ENCODE results near the gene TTLL6. TPM values are rescaled to one million over a fixed set of nuclear protein-coding genes. Genes with fewer than 3 reads are reported as not detected.

The TTLL6 gene
- total RNA-seq, 2 donors from 2014 or later: 0.49 to 2.1 TPM

- peak; percentile 67 for DNase-seq
- Mint-ChIP-seq H3K27me3 (ENCODE audit: insufficient read depth) (peaks cover 100% of the 10 kb centered on the region), H3K4me3 (no peak overlapping the region), H3K27ac (no peak overlapping the region), H3K4me1 (peaks cover 5% of the 10 kb centered on the region), H3K36me3 (ENCODE audit: low read depth) (no peaks in the 10 kb centered on the region), H3K9me3 (no peaks in the 10 kb centered on the region)
- Histone ChIP-seq H3K27ac (ENCODE audit: low read depth, low read length) (no peak overlapping the region), H3K36me3 (ENCODE audit: control insufficient read depth, insufficient read depth, low read length) (no peaks in the 10 kb centered on the region), H3K9ac (ENCODE audit: extremely low read depth, low read length, poor library complexity, severe bottlenecking) (no peak overlapping the region), H3K4me1 (ENCODE audit: control insufficient read depth, insufficient read depth, low read length) (no peaks in the 10 kb centered on the region), H3K4me3 (ENCODE audit: low read length) (no peak overlapping the region), H3K27me3 (ENCODE audit: control insufficient read depth, insufficient read depth, low read length, poor library complexity, severe bottlenecking) (peaks cover 100% of the 10 kb centered on the region), H3K9me3 (ENCODE audit: control insufficient read depth, low read length) (no peaks in the 10 kb centered on the region)
- 8 to 10% methylated on average over 25 to 43 of the region's 43 CpGs for WGBS, 2 experiments (ENCODE audit: insufficient coverage in 1 of 2, insufficient read length in 1 of 2)
- no peak for TF ChIP-seq CTCF (conservative IDR thresholded peaks at IDR 0.05)
These were observed 64.4 kb downstream of the TTLL6 start for GRCh38 chr17:48752399-48753288.

- no peaks in the 10 kb centered on the region for H3K36me3 Mint-ChIP-seq (ENCODE audit: low read depth)
- no peak for TF ChIP-seq CTCF (conservative IDR thresholded peaks at IDR 0.05)
- Histone ChIP-seq H3K36me3 (ENCODE audit: control insufficient read depth, insufficient read depth, low read length) (no peaks in the 10 kb centered on the region), H3K9ac (ENCODE audit: extremely low read depth, low read length, poor library complexity, severe bottlenecking) (no peak overlapping the region), H3K27ac (ENCODE audit: low read depth, low read length) (no peak overlapping the region), H3K9me3 (ENCODE audit: control insufficient read depth, low read length) (no peaks in the 10 kb centered on the region), H3K4me3 (ENCODE audit: low read length) (no peak overlapping the region), H3K4me1 (ENCODE audit: control insufficient read depth, insufficient read depth, low read length) (peaks cover under 1% of the 10 kb centered on the region), H3K27me3 (ENCODE audit: control insufficient read depth, insufficient read depth, low read length, poor library complexity, severe bottlenecking) (peaks cover 100% of the 10 kb centered on the region)
- H3K9me3 Mint-ChIP-seq: no peaks in the 10 kb centered on the region
- 9 to 15% methylated on average over 8 to 13 of the region's 13 CpGs for WGBS, 2 experiments (ENCODE audit: insufficient coverage in 1 of 2, insufficient read length in 1 of 2)
- peaks cover 100% of the 10 kb centered on the region for H3K27me3 Mint-ChIP-seq (ENCODE audit: insufficient read depth)
- H3K4me1 Mint-ChIP-seq: peaks cover 8% of the 10 kb centered on the region
- no peak for DNase-seq
- no peak overlapping the region for H3K27ac Mint-ChIP-seq
- no peak overlapping the region for H3K4me3 Mint-ChIP-seq
These were observed 65.2 kb downstream of the TTLL6 start for GRCh38 chr17:48751733-48752398.

- Mint-ChIP-seq H3K27me3 (ENCODE audit: insufficient read depth) (peaks cover 100% of the 10 kb centered on the region), H3K4me1 (peaks cover 15% of the 10 kb centered on the region), H3K4me3 (no peak overlapping the region), H3K36me3 (ENCODE audit: low read depth) (no peaks in the 10 kb centered on the region), H3K27ac (no peak overlapping the region), H3K9me3 (no peaks in the 10 kb centered on the region)
- TF ChIP-seq CTCF (conservative IDR thresholded peaks at IDR 0.05): no peak
- Histone ChIP-seq H3K36me3 (ENCODE audit: control insufficient read depth, insufficient read depth, low read length) (no peaks in the 10 kb centered on the region), H3K9ac (ENCODE audit: extremely low read depth, low read length, poor library complexity, severe bottlenecking) (no peak overlapping the region), H3K9me3 (ENCODE audit: control insufficient read depth, low read length) (no peaks in the 10 kb centered on the region), H3K4me3 (ENCODE audit: low read length) (no peak overlapping the region), H3K27me3 (ENCODE audit: control insufficient read depth, insufficient read depth, low read length, poor library complexity, severe bottlenecking) (peaks cover 100% of the 10 kb centered on the region), H3K27ac (ENCODE audit: low read depth, low read length) (no peak overlapping the region), H3K4me1 (ENCODE audit: control insufficient read depth, insufficient read depth, low read length) (peaks cover 4% of the 10 kb centered on the region)
- WGBS, 2 experiments (ENCODE audit: insufficient coverage in 1 of 2, insufficient read length in 1 of 2): 16% methylated on average over 3 of the region's 3 CpGs; no CpG with 5 or more reads in 1 of the 2 experiments
- DNase-seq: no peak
These were observed 65.9 kb downstream of the TTLL6 start for GRCh38 chr17:48751172-48751571.

Measured in endodermal cell (in vitro differentiated cells).